ENCODE data around the gene ZNF526.

ZNF526 gene

GRCh38 chr19:42202290-42202880 lies 17.7 kb upstream of the ZNF526 start:
- H3K4me3 ChIP-seq (ENCODE audit: low read length) = no peak overlapping the region; the same call in 1 of the 2 replicates

GRCh38 chr19:42203700-42204099 lies 16.4 kb upstream of the ZNF526 start:
- TF ChIP-seq ZNF274 (IDR thresholded peaks at IDR 0.05; ENCODE audit: low read depth, low read length) = no peak
- no peak overlapping the region for H3K4me3 ChIP-seq (ENCODE audit: low read length)

More at GRCh38 chr19:42202290-42202880, 17.7 kb upstream of the ZNF526 start:
- TF ChIP-seq ZNF274 (IDR thresholded peaks at IDR 0.05; ENCODE audit: low read depth, low read length) = no peak

- no peak for TF ChIP-seq ZNF274 (IDR thresholded peaks at IDR 0.05; ENCODE audit: low read depth, low read length)
- H3K4me3 ChIP-seq (ENCODE audit: low read length) = no peak overlapping the region
Measured at GRCh38 chr19:42204664-42205063, 15.4 kb upstream of the ZNF526 start.

GRCh38 chr19:42206871-42207755 lies 13.0 kb upstream of the ZNF526 start:
- no peak for TF ChIP-seq ZNF274 (IDR thresholded peaks at IDR 0.05; ENCODE audit: low read depth, low read length)
- H3K4me3 ChIP-seq (ENCODE audit: low read length) = no peak overlapping the region

GRCh38 chr19:42207767-42208271 lies 12.3 kb upstream of the ZNF526 start:
- no peak overlapping the region for H3K4me3 ChIP-seq (ENCODE audit: low read length)
- TF ChIP-seq ZNF274 (IDR thresholded peaks at IDR 0.05; ENCODE audit: low read depth, low read length) = no peak

- TF ChIP-seq ZNF274 (IDR thresholded peaks at IDR 0.05; ENCODE audit: low read depth, low read length) = no peak
- H3K4me3 ChIP-seq (ENCODE audit: low read length) = no peak overlapping the region
Measured at GRCh38 chr19:42208612-42209011, 11.5 kb upstream of the ZNF526 start.

GRCh38 chr19:42212886-42213285 lies 7.2 kb upstream of the ZNF526 start:
- TF ChIP-seq ZNF274 (IDR thresholded peaks at IDR 0.05; ENCODE audit: low read depth, low read length) = no peak
- no peak overlapping the region for H3K4me3 ChIP-seq (ENCODE audit: low read length)

GRCh38 chr19:42214810-42215485 lies 5.2 kb upstream of the ZNF526 start:
- TF ChIP-seq ZNF274 (IDR thresholded peaks at IDR 0.05; ENCODE audit: low read depth, low read length) = no peak
- H3K4me3 ChIP-seq (ENCODE audit: low read length) = no peak overlapping the region

- TF ChIP-seq ZNF274 (IDR thresholded peaks at IDR 0.05; ENCODE audit: low read depth, low read length) = no peak
- H3K4me3 ChIP-seq (ENCODE audit: low read length) = peak overlapping the region; percentile 87
Measured at GRCh38 chr19:42216653-42217519, 3.2 kb upstream of the ZNF526 start.

GRCh38 chr19:42217520-42218437 lies 2.3 kb upstream of the ZNF526 start, which contains the start of gene DEDD2:
TSS of gene DEDD2 (minus strand) at chr19:42217677. CDS start at chr19:42217007, 670 bp downstream.
- peak within 1 kb of the TSS; percentile 87 for H3K4me3 ChIP-seq (ENCODE audit: low read length)
- TF ChIP-seq ZNF274 (IDR thresholded peaks at IDR 0.05; ENCODE audit: low read depth, low read length) = no peak

- peak overlapping the region; percentile 96 for H3K4me3 ChIP-seq (ENCODE audit: low read length)
- TF ChIP-seq ZNF274 (IDR thresholded peaks at IDR 0.05; ENCODE audit: low read depth, low read length) = no peak
Measured at GRCh38 chr19:42220751-42221097, 612 bp downstream of the ZNF526 start.

- no peak overlapping the region for H3K4me3 ChIP-seq (ENCODE audit: low read length)
- TF ChIP-seq ZNF274 (IDR thresholded peaks at IDR 0.05; ENCODE audit: low read depth, low read length) = no peak
Measured at GRCh38 chr19:42224940-42225717, 5.0 kb downstream of the ZNF526 start.

Measured in GM08714 (cell line).